Suprapubic skin (tissue), 4 donors: ENCODE measurements around the gene CEACAM16.

Experiments
- CTCF ChIP-seq, 2 donors: fragments of 200-600 bp in 1 of 2; fragments of 450-650 bp in 1 of 2; sonication (generic) in 1 of 2; IDR thresholded peaks; one replicate each; pipeline ENCODE4 v1.5.1; 2016 to 2019; ENCODE audit warnings: antibody characterized with exemption in 2 of 2, mild to moderate bottlenecking in 1 of 2, moderate library complexity in 1 of 2
- EP300 ChIP-seq: sonication (generic); formaldehyde crosslinking; IDR thresholded peaks from one replicate; pipeline ENCODE4 v1.6.1; 2017; ENCODE audit warnings: antibody characterized with exemption
- POLR2A ChIP-seq, 2 donors: fragments of 450-650 bp; IDR thresholded peaks; one replicate each; pipeline ENCODE4 v1.6.1; 2017; ENCODE audit warnings: antibody characterized with exemption in 2 of 2, mild to moderate bottlenecking in 2 of 2, moderate library complexity in 2 of 2
- POLR2AphosphoS5 ChIP-seq, 3 donors: sonication (generic); formaldehyde crosslinking; IDR thresholded peaks; one replicate each; pipeline ENCODE4 v1.6.1; 2017; ENCODE audit warnings: antibody characterized with exemption in 3 of 3

- no peak for TF ChIP-seq POLR2A (IDR thresholded peaks at IDR 0.05)
- no peak for TF ChIP-seq CTCF (IDR thresholded peaks at IDR 0.05)
- TF ChIP-seq EP300 = no peak
- TF ChIP-seq POLR2AphosphoS5 (IDR thresholded peaks at IDR 0.05) = no peak
These were observed 59.6 kb downstream of the CEACAM16 start for GRCh38 chr19:44758596-44758995.
